ENCODE results near the gene TWSG1.
"Not testable (repeated sequence)": the region's sequence is repeated elsewhere in the genome, so short reads cannot be mapped to it uniquely, and the experiment has no call there.

The TWSG1 gene

GRCh38 chr18:9365406-9365805 lies 30.8 kb downstream of the TWSG1 start:
- CTCF ChIA-PET: interaction anchor here (3.9 kb wide), 1 partner anchor 10 kb away, joined by 14 read pairs; no protein-coding TSS in a partner anchor
- DNase-seq (ENCODE audit: extremely low spot score): no peak
- POLR2A ChIA-PET: no interaction called here
- TF ChIP-seq, protein P1, sequence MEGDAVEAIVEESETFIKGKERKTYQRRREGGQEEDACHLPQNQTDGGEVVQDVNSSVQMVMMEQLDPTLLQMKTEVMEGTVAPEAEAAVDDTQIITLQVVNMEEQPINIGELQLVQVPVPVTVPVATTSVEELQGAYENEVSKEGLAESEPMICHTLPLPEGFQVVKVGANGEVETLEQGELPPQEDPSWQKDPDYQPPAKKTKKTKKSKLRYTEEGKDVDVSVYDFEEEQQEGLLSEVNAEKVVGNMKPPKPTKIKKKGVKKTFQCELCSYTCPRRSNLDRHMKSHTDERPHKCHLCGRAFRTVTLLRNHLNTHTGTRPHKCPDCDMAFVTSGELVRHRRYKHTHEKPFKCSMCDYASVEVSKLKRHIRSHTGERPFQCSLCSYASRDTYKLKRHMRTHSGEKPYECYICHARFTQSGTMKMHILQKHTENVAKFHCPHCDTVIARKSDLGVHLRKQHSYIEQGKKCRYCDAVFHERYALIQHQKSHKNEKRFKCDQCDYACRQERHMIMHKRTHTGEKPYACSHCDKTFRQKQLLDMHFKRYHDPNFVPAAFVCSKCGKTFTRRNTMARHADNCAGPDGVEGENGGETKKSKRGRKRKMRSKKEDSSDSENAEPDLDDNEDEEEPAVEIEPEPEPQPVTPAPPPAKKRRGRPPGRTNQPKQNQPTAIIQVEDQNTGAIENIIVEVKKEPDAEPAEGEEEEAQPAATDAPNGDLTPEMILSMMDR (IDR thresholded peaks at IDR 0.05; ENCODE audit: control extremely low read depth, extremely low read depth, low read depth, missing control alignments): no peak

- DNase-seq (ENCODE audit: extremely low spot score): no peak
- POLR2A ChIA-PET: no interaction called here
- CTCF ChIA-PET: interaction anchor here (1.5 to 3.9 kb wide), 2 partner anchors 10 to 65 kb away, joined by 4 to 14 read pairs; no protein-coding TSS in a partner anchor
- TF ChIP-seq, protein P1 (IDR thresholded peaks at IDR 0.05; ENCODE audit: control extremely low read depth, extremely low read depth, low read depth, missing control alignments): no peak
These were observed 31.6 kb downstream of the TWSG1 start for GRCh38 chr18:9366126-9366714.

- CTCF ChIA-PET: interaction anchor here (1.2 to 1.4 kb wide), 3 partner anchors 17 to 26 kb away, joined by 3 to 4 read pairs (median 3); no protein-coding TSS in a partner anchor
- POLR2A ChIA-PET; DNase-seq (ENCODE audit: extremely low spot score): not testable (repeated sequence)
These were observed 38.7 kb downstream of the TWSG1 start for GRCh38 chr18:9373254-9373653.

GRCh38 chr18:9379118-9379517 lies 44.5 kb downstream of the TWSG1 start:
- ChIA-PET POLR2A (no interaction called here), CTCF (no interaction called here)
- no peak for DNase-seq (ENCODE audit: extremely low spot score)
- TF ChIP-seq, protein P1 (IDR thresholded peaks at IDR 0.05; ENCODE audit: control extremely low read depth, extremely low read depth, low read depth, missing control alignments): no peak

- no peak for DNase-seq (ENCODE audit: extremely low spot score)
- ChIA-PET POLR2A (no interaction called here), CTCF (interaction anchor here (1.0 to 1.3 kb wide), 2 partner anchors 18 to 53 kb away, joined by 3 to 4 read pairs; no protein-coding TSS in a partner anchor)
- TF ChIP-seq, protein P1 (IDR thresholded peaks at IDR 0.05; ENCODE audit: control extremely low read depth, extremely low read depth, low read depth, missing control alignments): no peak
These were observed 45.5 kb downstream of the TWSG1 start for GRCh38 chr18:9380101-9380500.

GRCh38 chr18:9380621-9381395 lies 46.2 kb downstream of the TWSG1 start:
- POLR2A ChIA-PET: no interaction called here
- no peak for DNase-seq (ENCODE audit: extremely low spot score)
- TF ChIP-seq, protein P1 (IDR thresholded peaks at IDR 0.05; ENCODE audit: control extremely low read depth, extremely low read depth, low read depth, missing control alignments): no peak
- CTCF ChIA-PET: interaction anchor here (1.0 to 1.4 kb wide), 3 partner anchors 15 to 54 kb away, joined by 3 to 4 read pairs (median 4); no protein-coding TSS in a partner anchor

DNA sequence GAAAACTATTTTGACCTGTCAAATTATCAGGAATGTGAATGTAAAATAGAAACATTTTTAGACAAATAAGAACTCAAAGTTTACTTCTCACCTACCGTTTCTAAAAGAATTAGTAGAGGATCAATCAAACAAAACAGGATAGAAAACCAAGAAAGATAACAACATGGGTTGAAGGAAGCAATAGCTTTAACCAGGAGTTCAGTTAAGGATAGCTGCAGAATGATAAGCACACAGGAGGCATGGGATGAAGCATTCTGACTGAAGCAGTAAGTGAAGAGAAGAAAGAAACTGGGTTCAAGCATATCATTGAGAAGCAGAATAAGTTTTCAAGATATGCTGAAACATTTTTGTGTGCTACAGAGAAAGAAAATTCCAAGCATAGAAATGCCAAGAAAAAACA lies 52.3 kb downstream of the TWSG1 start:
- TF ChIP-seq, protein P1 (IDR thresholded peaks at IDR 0.05; ENCODE audit: control extremely low read depth, extremely low read depth, low read depth, missing control alignments): no peak
- ChIA-PET CTCF (no interaction called here), POLR2A (no interaction called here)
- no peak for DNase-seq (ENCODE audit: extremely low spot score)
